Osteoblast (primary cell): Measurements from ENCODE around the gene RIMS1. TPM values are rescaled to one million over a fixed set of nuclear protein-coding genes. Genes with fewer than 3 reads are reported as not detected.

Experiments
- DNase-seq: peaks from one replicate; pipeline ENCODE4 v3.0.0; 2011; ENCODE audit warnings: low spot score, mixed read lengths; ENCODE audit not compliant: insufficient read length; ENCODE audit errors: missing footprints
- H2AFZ ChIP-seq: 2 replicates; pipeline ENCODE4 v1.6.0; 2011; ENCODE audit warnings: mild to moderate bottlenecking, low read length
- H3K27ac ChIP-seq: 2 replicates; pipeline ENCODE4 v1.5.1; 2011; ENCODE audit warnings: mild to moderate bottlenecking, low read depth, low read length, moderate library complexity
- H3K27me3 ChIP-seq: 2 replicates; pipeline ENCODE4 v1.6.0; 2012; ENCODE audit warnings: mild to moderate bottlenecking, control low read depth, inconsistent platforms, low read length, moderate library complexity; ENCODE audit not compliant: insufficient read depth
- H3K36me3 ChIP-seq: 2 replicates; pipeline ENCODE4 v1.5.1; 2011; ENCODE audit warnings: mild to moderate bottlenecking, low read length, control low read depth, moderate library complexity; ENCODE audit not compliant: insufficient read depth
- H3K4me1 ChIP-seq: 2 replicates; pipeline ENCODE4 v1.5.1; 2011; ENCODE audit warnings: mild to moderate bottlenecking, low read length, control low read depth, moderate library complexity; ENCODE audit not compliant: insufficient read depth
- H3K4me2 ChIP-seq: 2 replicates; pipeline ENCODE4 v1.6.0; 2011; ENCODE audit warnings: mild to moderate bottlenecking, low read length; ENCODE audit not compliant: insufficient read depth
- H3K4me3 ChIP-seq: fragments of 200-600 bp; sonication (generic); 3 replicates; pipeline ENCODE4 v1.5.1; 2012; ENCODE audit warnings: mild to moderate bottlenecking, low read length, inconsistent platforms; ENCODE audit not compliant: insufficient read depth
- H3K79me2 ChIP-seq: 2 replicates; pipeline ENCODE4 v1.6.0; 2012; ENCODE audit warnings: mild to moderate bottlenecking, low read length, control low read depth, inconsistent platforms; ENCODE audit not compliant: insufficient read depth
- H3K9me3 ChIP-seq: 2 replicates; pipeline ENCODE4 v1.5.1; 2011; ENCODE audit warnings: low read depth, low read length, control low read depth
- H4K20me1 ChIP-seq: 2 replicates; pipeline ENCODE4 v1.6.0; 2012; ENCODE audit warnings: mild to moderate bottlenecking, low read length, control low read depth; ENCODE audit not compliant: insufficient read depth
- total RNA-seq: library from RNA; depleted of rRNA; stranded (reverse); fragments of >200 nt; gene quantifications from 2 replicates; pipeline ENCODE4 v1.2.3, GENCODE V29; 2012
- TF ChIP-seq, protein P1 (sequence below): IDR thresholded peaks from 2 replicates; pipeline ENCODE4 v1.5.1; 2011; ENCODE audit warnings: mild to moderate bottlenecking, low read depth, low read length, moderate library complexity; ENCODE audit errors: extremely low read depth

RIMS1 gene
- total RNA-seq, 1 donor, result 13.4 TPM

- no peak overlapping the region for H3K4me2 ChIP-seq
Measured at GRCh38 chr6:71933881-71934280, 47.5 kb downstream of the RIMS1 start.

DNA sequence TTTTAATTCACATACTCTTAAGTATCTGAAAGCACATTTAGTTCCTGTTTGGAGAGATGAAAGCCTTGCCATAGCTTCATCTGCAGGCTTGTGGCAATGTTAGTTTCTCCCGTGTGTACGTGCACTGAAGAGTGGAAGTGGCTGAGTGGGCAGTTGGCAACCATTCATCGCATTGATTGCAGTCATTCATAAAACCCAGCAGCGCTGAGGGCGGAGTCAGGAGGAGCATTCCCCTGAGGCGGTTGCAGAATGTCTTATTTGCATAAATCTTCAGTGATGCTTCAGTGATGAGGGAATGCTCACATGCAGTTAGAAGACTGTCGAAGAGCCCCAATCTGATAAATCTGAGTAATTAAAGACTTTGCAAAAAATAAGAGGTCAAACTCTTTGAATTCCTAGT is 79.1 kb downstream of the RIMS1 start:
- Histone ChIP-seq H3K36me3 (no peaks in the 10 kb centered on the region), H3K79me2 (no peaks in the 10 kb centered on the region), H3K9me3 (no peaks in the 10 kb centered on the region), H4K20me1 (no peaks in the 10 kb centered on the region), H3K27ac (no peak overlapping the region), H2AFZ (no peak overlapping the region), H3K4me3 (no peak overlapping the region), H3K4me1 (no peaks in the 10 kb centered on the region), H3K27me3 (no peaks in the 10 kb centered on the region), H3K4me2 (no peak overlapping the region)
- DNase-seq, result no peak
- TF ChIP-seq, protein P1, sequence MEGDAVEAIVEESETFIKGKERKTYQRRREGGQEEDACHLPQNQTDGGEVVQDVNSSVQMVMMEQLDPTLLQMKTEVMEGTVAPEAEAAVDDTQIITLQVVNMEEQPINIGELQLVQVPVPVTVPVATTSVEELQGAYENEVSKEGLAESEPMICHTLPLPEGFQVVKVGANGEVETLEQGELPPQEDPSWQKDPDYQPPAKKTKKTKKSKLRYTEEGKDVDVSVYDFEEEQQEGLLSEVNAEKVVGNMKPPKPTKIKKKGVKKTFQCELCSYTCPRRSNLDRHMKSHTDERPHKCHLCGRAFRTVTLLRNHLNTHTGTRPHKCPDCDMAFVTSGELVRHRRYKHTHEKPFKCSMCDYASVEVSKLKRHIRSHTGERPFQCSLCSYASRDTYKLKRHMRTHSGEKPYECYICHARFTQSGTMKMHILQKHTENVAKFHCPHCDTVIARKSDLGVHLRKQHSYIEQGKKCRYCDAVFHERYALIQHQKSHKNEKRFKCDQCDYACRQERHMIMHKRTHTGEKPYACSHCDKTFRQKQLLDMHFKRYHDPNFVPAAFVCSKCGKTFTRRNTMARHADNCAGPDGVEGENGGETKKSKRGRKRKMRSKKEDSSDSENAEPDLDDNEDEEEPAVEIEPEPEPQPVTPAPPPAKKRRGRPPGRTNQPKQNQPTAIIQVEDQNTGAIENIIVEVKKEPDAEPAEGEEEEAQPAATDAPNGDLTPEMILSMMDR, result no peak

More at GRCh38 chr6:71933881-71934280, 47.5 kb downstream of the RIMS1 start:
- DNase-seq, result no peak
- Histone ChIP-seq H3K4me1 (no peaks in the 10 kb centered on the region), H3K36me3 (no peaks in the 10 kb centered on the region), H2AFZ (no peak overlapping the region), H3K4me3 (no peak overlapping the region), H4K20me1 (no peaks in the 10 kb centered on the region), H3K27ac (no peak overlapping the region), H3K79me2 (no peaks in the 10 kb centered on the region), H3K9me3 (no peaks in the 10 kb centered on the region), H3K27me3 (no peaks in the 10 kb centered on the region)
- TF ChIP-seq, protein P1, result no peak

DNA sequence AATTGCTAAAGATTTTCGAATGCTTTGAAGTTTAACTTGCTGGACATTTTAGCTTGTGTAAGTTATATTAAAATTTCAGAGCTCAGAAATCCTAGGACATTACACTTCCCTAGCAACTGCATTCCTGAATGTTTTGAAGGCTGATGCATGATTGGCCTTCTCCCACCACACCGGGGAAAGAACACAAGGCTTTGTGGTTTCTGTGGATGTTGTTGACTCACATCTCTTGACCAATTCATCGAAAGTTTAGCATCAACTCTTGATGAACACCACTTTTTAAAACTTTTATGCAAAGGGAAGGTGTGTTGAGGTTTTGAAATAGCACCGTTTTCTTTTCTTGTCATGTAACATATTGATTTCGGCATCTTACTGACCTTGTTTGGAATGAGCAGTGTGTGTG is 81.1 kb downstream of the RIMS1 start:
- Histone ChIP-seq H3K27ac (no peak overlapping the region), H3K4me1 (no peaks in the 10 kb centered on the region), H3K9me3 (no peaks in the 10 kb centered on the region), H2AFZ (no peak overlapping the region), H3K4me3 (no peak overlapping the region), H3K79me2 (no peaks in the 10 kb centered on the region), H3K4me2 (no peak overlapping the region), H3K36me3 (no peaks in the 10 kb centered on the region), H3K27me3 (no peaks in the 10 kb centered on the region), H4K20me1 (no peaks in the 10 kb centered on the region)
- TF ChIP-seq, protein P1, result no peak
- DNase-seq, result peak; percentile 85

DNA sequence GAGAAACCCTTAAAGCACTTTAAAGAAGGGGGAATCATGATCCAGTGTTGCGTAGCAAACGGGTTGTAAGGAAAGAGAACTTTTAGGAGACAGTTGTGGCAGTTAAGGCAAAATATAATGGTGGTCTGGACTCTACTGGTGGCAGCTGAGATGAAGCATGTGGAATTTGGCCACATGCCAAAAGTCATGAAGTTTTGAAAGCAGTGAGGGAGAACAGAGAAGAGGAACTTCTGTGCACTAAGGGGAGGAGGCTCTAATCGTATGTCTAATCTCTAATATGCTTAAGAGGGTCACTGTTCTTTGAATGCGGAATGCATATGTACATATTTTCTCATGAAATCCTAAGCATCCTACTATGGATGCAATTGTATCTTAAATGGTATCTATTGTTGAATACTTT is 91.5 kb downstream of the RIMS1 start:
- Histone ChIP-seq H3K36me3 (no peaks in the 10 kb centered on the region), H3K4me3 (no peak overlapping the region), H4K20me1 (no peaks in the 10 kb centered on the region), H2AFZ (no peak overlapping the region), H3K4me2 (no peak overlapping the region), H3K9me3 (no peaks in the 10 kb centered on the region), H3K27ac (no peak overlapping the region), H3K4me1 (no peaks in the 10 kb centered on the region), H3K27me3 (no peaks in the 10 kb centered on the region), H3K79me2 (no peaks in the 10 kb centered on the region)
- DNase-seq, result no peak
- TF ChIP-seq, protein P1, result no peak
